ENCODE data around the gene BEAN1. TPM values are rescaled to one million over a fixed set of nuclear protein-coding genes. Genes with fewer than 3 reads are reported as not detected.

Gene BEAN1
- polyA plus RNA-seq, 1 of the 3 experiments (the other 2 are of a cell fraction), result 0.07 TPM

DNA sequence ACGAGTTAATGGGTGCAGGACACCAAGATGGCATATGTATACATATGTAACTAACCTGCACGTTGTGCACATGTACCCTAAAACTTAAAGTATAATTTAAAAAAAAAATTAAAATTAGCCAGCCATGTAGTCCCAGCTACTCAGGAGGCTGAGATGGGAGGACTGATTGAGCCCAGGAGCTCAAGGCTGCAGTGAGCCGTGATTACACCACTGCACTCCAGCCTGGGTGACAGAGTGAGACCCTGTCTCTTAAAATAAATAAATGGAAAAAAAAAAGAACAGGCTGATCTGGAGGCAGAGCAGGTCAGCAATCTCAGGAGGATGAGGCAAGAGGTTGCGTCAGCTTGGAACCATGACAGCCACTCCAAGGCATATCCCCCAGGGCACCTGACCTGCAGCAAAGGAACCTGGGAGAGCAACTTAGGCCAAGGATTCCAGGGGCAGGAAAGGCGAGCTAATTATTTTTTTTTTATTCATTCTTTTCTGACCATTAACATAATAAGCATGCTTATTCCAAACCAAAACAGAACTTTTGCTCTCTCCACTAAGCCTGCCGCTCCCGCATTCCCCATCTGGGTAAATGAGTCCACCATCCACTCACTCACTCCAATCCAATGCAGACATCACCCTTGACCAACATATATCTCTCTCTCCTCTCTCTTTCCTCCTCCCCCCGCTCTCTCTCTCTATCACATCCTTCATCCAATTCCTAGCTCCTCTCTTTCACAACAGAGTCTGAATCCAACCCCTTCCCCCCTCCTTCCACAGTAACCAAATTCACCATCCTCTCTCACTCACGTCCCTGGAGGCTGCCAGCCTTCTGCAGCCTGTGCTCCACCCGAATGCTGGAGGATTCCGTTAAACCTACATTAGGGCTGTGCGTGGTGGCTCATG, 75.2 kb downstream of the BEAN1 start (continued):
- TF ChIP-seq MEF2A (IDR thresholded peaks at IDR 0.05; ENCODE audit: borderline replicate concordance, low read depth) (no peak), RCOR1 (IDR thresholded peaks at IDR 0.05; ENCODE audit: low read length) (no peak), EZH2phosphoT487 (IDR thresholded peaks at IDR 0.05; ENCODE audit: borderline replicate concordance, low read depth) (no peak), CTCF (IDR thresholded peaks at IDR 0.05) (no peak), EP300 (IDR thresholded peaks at IDR 0.05; ENCODE audit: borderline replicate concordance in 1 of 2, low read depth in 1 of 2, low read length in 1 of 2) (no peak)

GRCh38 chr16:66503030-66503429, 75.9 kb downstream of the BEAN1 start:
- no peak for DNase-seq
- H3K9ac ChIP-seq, result no peak overlapping the region
- H3K9me3 ChIP-seq, result no peaks in the 10 kb centered on the region
- ChIA-PET POLR2A (no interaction called here), CTCF (no interaction called here)
- no peak overlapping the region for H2AFZ ChIP-seq (ENCODE audit: low read depth)
- WGBS (ENCODE audit: low lambda C conversion rate), result 83% methylated on average over 2 of the region's 2 CpGs
- H3F3A ChIP-seq (replicated peaks; ENCODE audit: insufficient read depth), result no peaks in the 10 kb centered on the region
- TF ChIP-seq, protein P1, sequence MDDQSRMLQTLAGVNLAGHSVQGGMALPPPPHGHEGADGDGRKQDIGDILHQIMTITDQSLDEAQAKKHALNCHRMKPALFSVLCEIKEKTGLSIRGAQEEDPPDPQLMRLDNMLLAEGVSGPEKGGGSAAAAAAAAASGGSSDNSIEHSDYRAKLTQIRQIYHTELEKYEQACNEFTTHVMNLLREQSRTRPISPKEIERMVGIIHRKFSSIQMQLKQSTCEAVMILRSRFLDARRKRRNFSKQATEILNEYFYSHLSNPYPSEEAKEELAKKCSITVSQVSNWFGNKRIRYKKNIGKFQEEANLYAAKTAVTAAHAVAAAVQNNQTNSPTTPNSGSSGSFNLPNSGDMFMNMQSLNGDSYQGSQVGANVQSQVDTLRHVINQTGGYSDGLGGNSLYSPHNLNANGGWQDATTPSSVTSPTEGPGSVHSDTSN (IDR thresholded peaks at IDR 0.05), result no peak
- no peak for TF ChIP-seq NFIC (IDR thresholded peaks at IDR 0.05; ENCODE audit: borderline replicate concordance)
- no peak for TF ChIP-seq TEAD4 (IDR thresholded peaks at IDR 0.05; ENCODE audit: borderline replicate concordance, insufficient read depth)
- no peak for TF ChIP-seq ZBTB33 (IDR thresholded peaks at IDR 0.05; ENCODE audit: borderline replicate concordance, low read depth)
- no peak for TF ChIP-seq MAX (IDR thresholded peaks at IDR 0.05; ENCODE audit: low read depth)
- TF ChIP-seq POLR2AphosphoS5 (IDR thresholded peaks at IDR 0.05; ENCODE audit: low read depth, low read length), result no peak
- no peak for TF ChIP-seq SIN3A (IDR thresholded peaks at IDR 0.05; ENCODE audit: borderline replicate concordance, low read depth, low read length)
- TF ChIP-seq EP300 (IDR thresholded peaks at IDR 0.05; ENCODE audit: borderline replicate concordance in 1 of 2, low read depth in 1 of 2, low read length in 1 of 2), result no peak
- no peak for TF ChIP-seq SMC3 (IDR thresholded peaks at IDR 0.05; ENCODE audit: low read depth, low read length)
- TF ChIP-seq TAF1 (IDR thresholded peaks at IDR 0.05; ENCODE audit: borderline replicate concordance, low read depth, low read length), result no peak
- TF ChIP-seq EZH2phosphoT487 (IDR thresholded peaks at IDR 0.05; ENCODE audit: borderline replicate concordance, low read depth), result no peak
- TF ChIP-seq FOSL2 (IDR thresholded peaks at IDR 0.05; ENCODE audit: borderline replicate concordance, low read depth), result no peak
- TF ChIP-seq GABPA (IDR thresholded peaks at IDR 0.05; ENCODE audit: low read depth), result no peak
- no peaks in the 10 kb centered on the region for H3K27me3 ChIP-seq (ENCODE audit: insufficient read depth)
- H3K4me2 ChIP-seq, result no peak overlapping the region
- H3K4me1 ChIP-seq (ENCODE audit: control insufficient read depth in 1 of 2, insufficient read depth in 2 of 2, low read depth in 1 of 2, low read length in 1 of 2), result no peaks in the 10 kb centered on the region
- no peak overlapping the region for H3K4me3 ChIP-seq (ENCODE audit: low read depth in 2 of 2, low read length in 1 of 2)
- H3K27ac ChIP-seq (ENCODE audit: low read depth in 2 of 2, low read length in 1 of 2), result no peak overlapping the region
- H3K79me2 ChIP-seq (ENCODE audit: insufficient read depth), result no peaks in the 10 kb centered on the region
- no peaks in the 10 kb centered on the region for H4K20me1 ChIP-seq (ENCODE audit: insufficient read depth)
- no peaks in the 10 kb centered on the region for H3K9me2 ChIP-seq
- no peaks in the 10 kb centered on the region for H3K36me3 ChIP-seq (replicated peaks in 1 of 2; ENCODE audit: control insufficient read depth in 1 of 2, insufficient read depth in 2 of 2, low read length in 1 of 2)

Measured in SK-N-SH (cell line).